Measurements from ENCODE around the gene FZD1.

FZD1 gene

DNA sequence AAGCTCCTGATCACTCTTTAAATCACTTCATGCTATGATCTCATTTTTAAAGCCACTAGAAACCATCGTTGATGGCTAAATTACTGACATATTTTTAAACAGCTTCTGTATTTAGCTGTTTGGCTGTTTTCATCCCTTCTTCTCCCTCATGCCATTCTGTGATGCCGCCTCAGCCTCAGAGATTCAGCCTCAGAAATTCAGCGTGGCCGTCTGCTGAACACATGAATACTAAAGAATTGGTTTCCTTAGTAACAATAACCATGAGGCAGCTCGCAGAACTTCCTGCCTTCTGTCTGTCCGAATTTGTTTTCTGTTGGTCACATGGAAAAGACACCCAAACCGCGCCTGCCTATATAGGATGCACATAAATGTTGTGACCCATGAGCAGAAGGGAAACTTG, 31.0 kb upstream of the FZD1 start:
- H3K79me2 ChIP-seq (ENCODE audit: insufficient read depth, low read length), result no peaks in the 10 kb centered on the region
- H3K9me2 ChIP-seq (replicated peaks; ENCODE audit: insufficient read depth, low read length), result no peaks in the 10 kb centered on the region
- TF ChIP-seq CTCF (IDR thresholded peaks at IDR 0.05; ENCODE audit: insufficient read depth, low read length, poor library complexity, severe bottlenecking), result no peak
- H3K27ac ChIP-seq (ENCODE audit: low read depth, low read length), result no peak overlapping the region
- no peak overlapping the region for H3K4me2 ChIP-seq (ENCODE audit: low read depth, low read length, poor library complexity, severe bottlenecking)
- H3K4me3 ChIP-seq (ENCODE audit: insufficient read depth, low read length, poor library complexity, severe bottlenecking), result no peak overlapping the region
- no peak overlapping the region for H3K9ac ChIP-seq (ENCODE audit: low read length)
- no peaks in the 10 kb centered on the region for H3F3A ChIP-seq (ENCODE audit: insufficient read depth)
- H3K27me3 ChIP-seq (ENCODE audit: low read length), result no peaks in the 10 kb centered on the region
- no peaks in the 10 kb centered on the region for H4K20me1 ChIP-seq (ENCODE audit: low read depth, low read length)
- H3K36me3 ChIP-seq (ENCODE audit: low read length), result no peaks in the 10 kb centered on the region
- no peak overlapping the region for H2AFZ ChIP-seq (ENCODE audit: low read depth, low read length, severe bottlenecking)
- no peaks in the 10 kb centered on the region for H3K9me3 ChIP-seq (ENCODE audit: insufficient read depth, low read length)

DNA sequence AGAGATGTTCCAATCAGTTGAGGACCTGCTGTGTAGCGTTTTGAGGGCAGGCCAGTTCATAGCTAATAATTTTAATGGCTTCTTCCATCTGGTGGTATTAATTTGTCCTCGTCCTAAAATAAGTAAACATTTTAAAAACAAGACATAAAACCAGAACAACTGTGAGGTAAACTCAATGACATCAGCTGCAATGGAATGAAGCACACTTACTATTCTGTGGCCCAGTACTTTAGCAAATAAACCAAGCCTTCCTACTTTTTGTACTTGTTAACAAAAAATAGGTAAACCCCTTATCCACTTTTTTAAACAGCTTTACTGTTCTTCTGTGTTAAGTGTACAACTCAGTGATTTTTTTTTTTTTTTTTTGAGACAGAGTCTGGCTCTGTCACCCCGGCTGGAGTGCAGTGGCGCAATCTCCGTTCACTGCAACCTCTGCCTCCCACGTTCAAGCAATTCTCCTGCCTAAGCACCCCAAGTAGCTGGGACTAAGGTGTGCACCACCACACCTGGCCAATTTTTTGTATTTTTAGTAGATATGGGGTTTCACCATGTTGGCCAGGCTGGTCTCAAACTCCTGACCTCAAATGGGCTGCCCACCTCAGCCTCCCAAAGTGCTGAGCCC, 28.9 kb upstream of the FZD1 start:
- H2AFZ ChIP-seq (ENCODE audit: low read depth, low read length, severe bottlenecking), result no peak overlapping the region
- no peaks in the 10 kb centered on the region for H3K36me3 ChIP-seq (ENCODE audit: low read length)
- no peak overlapping the region for H3K4me2 ChIP-seq (ENCODE audit: low read depth, low read length, poor library complexity, severe bottlenecking)
- no peaks in the 10 kb centered on the region for H4K20me1 ChIP-seq (ENCODE audit: low read depth, low read length)
- no peaks in the 10 kb centered on the region for H3K79me2 ChIP-seq (ENCODE audit: insufficient read depth, low read length)
- no peaks in the 10 kb centered on the region for H3K9me2 ChIP-seq (replicated peaks; ENCODE audit: insufficient read depth, low read length)
- no peak overlapping the region for H3K9ac ChIP-seq (ENCODE audit: low read length)
- H3F3A ChIP-seq (ENCODE audit: insufficient read depth), result no peaks in the 10 kb centered on the region
- TF ChIP-seq CTCF (IDR thresholded peaks at IDR 0.05; ENCODE audit: insufficient read depth, low read length, poor library complexity, severe bottlenecking) (no peak), EZH2phosphoT487 (conservative IDR thresholded peaks at IDR 0.05; ENCODE audit: low read length) (no peak)
- no peaks in the 10 kb centered on the region for H3K9me3 ChIP-seq (ENCODE audit: insufficient read depth, low read length)
- H3K4me3 ChIP-seq (ENCODE audit: insufficient read depth, low read length, poor library complexity, severe bottlenecking), result no peak overlapping the region
- no peaks in the 10 kb centered on the region for H3K27me3 ChIP-seq (ENCODE audit: low read length)
- no peak overlapping the region for H3K27ac ChIP-seq (ENCODE audit: low read depth, low read length)

DNA sequence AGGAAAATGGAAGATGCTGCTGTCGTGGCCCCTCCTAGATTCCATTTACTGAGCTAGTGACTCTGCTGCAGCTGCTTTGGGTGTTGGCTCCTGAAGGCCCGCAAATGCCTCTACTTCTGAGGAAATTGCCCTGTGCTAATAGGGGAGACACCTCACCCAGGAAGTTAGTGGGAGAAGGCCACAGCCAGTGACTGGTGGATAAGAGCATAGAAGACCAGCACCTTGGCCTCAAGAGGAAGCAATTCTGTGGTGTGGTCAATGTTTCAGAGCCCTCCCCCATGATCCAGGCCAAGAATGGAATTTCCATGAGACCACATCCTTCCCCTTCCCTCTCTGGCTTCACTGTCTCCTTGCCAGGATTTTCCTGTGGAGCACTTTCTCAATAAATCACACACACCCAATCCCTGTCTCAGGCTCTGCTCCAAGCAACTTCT, 25.0 kb upstream of the FZD1 start:
- no peak overlapping the region for H3K9ac ChIP-seq (ENCODE audit: low read length)
- no peak overlapping the region for H2AFZ ChIP-seq (ENCODE audit: low read depth, low read length, severe bottlenecking)
- H3K27me3 ChIP-seq (ENCODE audit: low read length), result no peaks in the 10 kb centered on the region
- H3K4me2 ChIP-seq (ENCODE audit: low read depth, low read length, poor library complexity, severe bottlenecking), result no peak overlapping the region
- H3K79me2 ChIP-seq (ENCODE audit: insufficient read depth, low read length), result no peaks in the 10 kb centered on the region
- no peaks in the 10 kb centered on the region for H3K9me2 ChIP-seq (replicated peaks; ENCODE audit: insufficient read depth, low read length)
- H3K27ac ChIP-seq (ENCODE audit: low read depth, low read length), result no peak overlapping the region
- H3K4me3 ChIP-seq (ENCODE audit: insufficient read depth, low read length, poor library complexity, severe bottlenecking), result no peak overlapping the region
- no peaks in the 10 kb centered on the region for H3F3A ChIP-seq (ENCODE audit: insufficient read depth)
- TF ChIP-seq CTCF (IDR thresholded peaks at IDR 0.05; ENCODE audit: insufficient read depth, low read length, poor library complexity, severe bottlenecking) (no peak), EZH2phosphoT487 (conservative IDR thresholded peaks at IDR 0.05; ENCODE audit: low read length) (no peak)
- no peaks in the 10 kb centered on the region for H3K36me3 ChIP-seq (ENCODE audit: low read length)
- H4K20me1 ChIP-seq (ENCODE audit: low read depth, low read length), result no peaks in the 10 kb centered on the region
- H3K9me3 ChIP-seq (ENCODE audit: insufficient read depth, low read length), result no peaks in the 10 kb centered on the region

Data from SU-DHL-6 (cell line).